ENCODE measurements around the gene SHISA9. TPM values are rescaled to one million over a fixed set of nuclear protein-coding genes. Genes with fewer than 3 reads are reported as not detected.

The SHISA9 gene
- total and polyA plus RNA-seq, 8 donors = 0.12 to 1.3 (median 0.37) TPM; not detected in 1

GRCh38 chr16:13155377-13155776, 254.0 kb downstream of the SHISA9 start:
- no peaks in the 10 kb centered on the region for H3K36me3 ChIP-seq
- H3K27ac ChIP-seq = no peak overlapping the region
- H3K9me3 ChIP-seq = no peaks in the 10 kb centered on the region
- no peak for TF ChIP-seq CTCF (IDR thresholded peaks at IDR 0.05)
- no peak overlapping the region for H3K4me3 ChIP-seq
- no peak for FAIRE-seq
- 33% methylated on average over 2 of the region's 2 CpGs for WGBS, 2 donors
- intact Hi-C loops (cut with DNase I) = no loop called here
- H3K4me1 ChIP-seq = no peaks in the 10 kb centered on the region
- no peak for DNase-seq
- H3K27me3 ChIP-seq = no peaks in the 10 kb centered on the region
- no peak for ATAC-seq

GRCh38 chr16:13155780-13156179, 254.4 kb downstream of the SHISA9 start:
- FAIRE-seq (no peak), ATAC-seq (no peak), DNase-seq (no peak)
- intact Hi-C loops (cut with DNase I) = no loop called here
- no peak overlapping the region for H3K4me3 ChIP-seq
- TF ChIP-seq CTCF (IDR thresholded peaks at IDR 0.05) = no peak
- H3K27me3 ChIP-seq = no peaks in the 10 kb centered on the region
- 38 to 42% methylated on average over 3 of the region's 3 CpGs for WGBS, 2 donors
- H3K27ac ChIP-seq = no peak overlapping the region
- no peaks in the 10 kb centered on the region for H3K9me3 ChIP-seq
- H3K4me1 ChIP-seq = no peaks in the 10 kb centered on the region
- no peaks in the 10 kb centered on the region for H3K36me3 ChIP-seq

- no peak for DNase-seq
- intact Hi-C loops (cut with DNase I) = no loop called here
- Histone ChIP-seq H3K4me1 (no peaks in the 10 kb centered on the region), H3K36me3 (no peaks in the 10 kb centered on the region), H3K27ac (no peak overlapping the region), H3K27me3 (no peaks in the 10 kb centered on the region), H3K4me3 (no peak overlapping the region), H3K9me3 (no peaks in the 10 kb centered on the region)
- WGBS, 2 donors = 53 to 68% methylated on average over 3 of the region's 3 CpGs
- no peak for FAIRE-seq
- ATAC-seq = no peak
- no peak for TF ChIP-seq CTCF (IDR thresholded peaks at IDR 0.05)
These were observed 255.7 kb downstream of the SHISA9 start for GRCh38 chr16:13157082-13157481.

- Histone ChIP-seq H3K4me3 (no peak overlapping the region), H3K4me1 (no peaks in the 10 kb centered on the region), H3K36me3 (no peaks in the 10 kb centered on the region), H3K27ac (no peak overlapping the region), H3K27me3 (no peaks in the 10 kb centered on the region), H3K9me3 (no peaks in the 10 kb centered on the region)
- intact Hi-C loops (cut with DNase I) = no loop called here
- 72 to 80% methylated on average over 3 of the region's 3 CpGs for WGBS, 2 donors
- ATAC-seq (no peak), FAIRE-seq (no peak), DNase-seq (no peak)
- no peak for TF ChIP-seq CTCF (IDR thresholded peaks at IDR 0.05)
These were observed 257.0 kb downstream of the SHISA9 start for GRCh38 chr16:13158427-13158826.

GRCh38 chr16:13165024-13165423, 263.6 kb downstream of the SHISA9 start:
- peaks cover 0 to 6% (median 0%) of the 10 kb centered on the region in 4 donors for H3K27me3 ChIP-seq
- H3K27ac ChIP-seq = no peak overlapping the region
- DNase-seq = no peak
- H3K4me1 ChIP-seq = no peaks in the 10 kb centered on the region
- WGBS, 2 donors = 40 to 52% methylated on average over 1 of the region's 1 CpG
- FAIRE-seq = no peak
- no peak for ATAC-seq
- H3K9me3 ChIP-seq = no peaks in the 10 kb centered on the region
- no peak for TF ChIP-seq CTCF (IDR thresholded peaks at IDR 0.05)
- no peaks in the 10 kb centered on the region for H3K36me3 ChIP-seq
- intact Hi-C loops (cut with DNase I) = no loop called here
- H3K4me3 ChIP-seq = no peak overlapping the region
